OCI-LY7 (cell line): ENCODE data around the gene MRPL19. TPM values are rescaled to one million over a fixed set of nuclear protein-coding genes. Genes with fewer than 3 reads are reported as not detected.

Experiments used
- BruUV-seq: library from RNA; stranded (reverse); fragments of 400-500 nt; replicated peaks from 2 replicates; lab custom pipeline; 2021; lab: Mats Ljungman, UMichigan
- CTCF ChIA-PET: fragments of 300-600 bp; sonication (Branson Sonifier 250); formaldehyde crosslinking; loops from one replicate; lab custom pipeline; 2022; ENCODE audit warnings: antibody characterized with exemption; ENCODE audit not compliant: unreplicated experiment; lab: Charles Lee
- POLR2A ChIA-PET: fragments of 300-600 bp; sonication (Branson Sonifier 250); formaldehyde crosslinking; loops from one replicate; lab custom pipeline; 2022; ENCODE audit warnings: antibody characterized with exemption; lab: Charles Lee
- DNase-seq: peaks from one replicate; pipeline ENCODE4 v3.0.0-alpha.2; 2015; ENCODE audit warnings: low spot score
- H2AFZ ChIP-seq: fragments of 200-600 bp; sonication (generic), shearing (Covaris generic); 2 replicates; pipeline ENCODE4 v1.6.1; 2014; ENCODE audit warnings: mild to moderate bottlenecking, antibody characterized with exemption, low read length, moderate library complexity
- H3K27ac ChIP-seq: fragments of 200-600 bp; sonication (generic); 2 replicates; pipeline ENCODE4 v1.5.1; 2014; ENCODE audit warnings: mixed run types, low read depth, mild to moderate bottlenecking, moderate library complexity, low read length, inconsistent platforms; ENCODE audit not compliant: poor library complexity, severe bottlenecking
- H3K36me3 ChIP-seq: fragments of 200-600 bp; sonication (generic); 2 replicates; pipeline ENCODE4 v1.6.1; 2014; ENCODE audit warnings: mild to moderate bottlenecking, antibody characterized with exemption, low read length, moderate library complexity, mixed read lengths; ENCODE audit not compliant: insufficient read depth
- H3K4me1 ChIP-seq: fragments of 200-600 bp; sonication (generic); 2 replicates; pipeline ENCODE4 v1.5.1; 2014; ENCODE audit warnings: mild to moderate bottlenecking, low read length; ENCODE audit not compliant: insufficient read depth, poor library complexity, severe bottlenecking
- H3K4me2 ChIP-seq: fragments of 200-600 bp; sonication (generic); 2 replicates; pipeline ENCODE4 v1.6.1; 2014; ENCODE audit warnings: mild to moderate bottlenecking, low read length
- H3K4me3 ChIP-seq: fragments of 200-600 bp; sonication (generic); 2 replicates; pipeline ENCODE4 v1.5.1; 2014; ENCODE audit warnings: mild to moderate bottlenecking, low read depth, low read length; ENCODE audit not compliant: poor library complexity, severe bottlenecking
- H3K79me2 ChIP-seq: fragments of 200-600 bp; sonication (generic); 2 replicates; pipeline ENCODE4 v1.6.1; 2016; ENCODE audit warnings: low read depth, mild to moderate bottlenecking, low read length, moderate library complexity, mixed read lengths; ENCODE audit not compliant: insufficient read depth
- H3K9me2 ChIP-seq: fragments of 200-600 bp; sonication (generic); 2 replicates; pipeline ENCODE4 v1.6.1; 2016; ENCODE audit warnings: mild to moderate bottlenecking, low read length, mixed read lengths; ENCODE audit not compliant: insufficient read depth
- H3K9me3 ChIP-seq: fragments of 200-600 bp; sonication (generic); 2 replicates; pipeline ENCODE4 v1.6.1; 2014; ENCODE audit warnings: mild to moderate bottlenecking, mixed run types, low read length, mixed read lengths
- H4K20me1 ChIP-seq: fragments of 200-600 bp; sonication (generic); 2 replicates; pipeline ENCODE4 v1.6.1; 2014; ENCODE audit warnings: mild to moderate bottlenecking, antibody characterized with exemption, low read length, moderate library complexity, mixed read lengths; ENCODE audit not compliant: insufficient read depth
- CTCF ChIP-seq: fragments of 200-600 bp; sonication (generic); conservative IDR thresholded peaks from 2 replicates; pipeline ENCODE4 v1.5.1; 2014; ENCODE audit warnings: mild to moderate bottlenecking, antibody characterized with exemption, low read length, moderate library complexity, mixed read lengths
- EZH2phosphoT487 ChIP-seq: fragments of 200-600 bp; sonication (generic); IDR thresholded peaks from 2 replicates; pipeline ENCODE4 v1.6.1; 2018; ENCODE audit warnings: low read depth, borderline replicate concordance, mild to moderate bottlenecking, mixed run types, antibody characterized with exemption, low read length, moderate library complexity, mixed read lengths
- intact Hi-C: fragments of 100-400 bp; cut with micrococcal nuclease; formaldehyde crosslinking; loops from one replicate; pipeline ENCODE4 v1.10.0; 2022; ENCODE audit not compliant: unreplicated experiment
- total RNA-seq, 2 experiments: library from RNA; depleted of rRNA in 1 of 2; stranded (reverse); fragments of >200 nt in 1 of 2; shearing (Covaris generic) in 1 of 2; gene quantifications; 2 replicates each; pipeline ENCODE4 v1.2.3, GENCODE V29; 2014 to 2022

The MRPL19 gene
- total RNA-seq, 2 experiments from 2014 or later, result 42.6 to 52.7 TPM

GRCh38 chr2:75675908-75676307 is 29.3 kb downstream of the MRPL19 start:
- intact Hi-C loops, result no loop called here
- Histone ChIP-seq H3K9me3 (no peaks in the 10 kb centered on the region), H3K79me2 (no peaks in the 10 kb centered on the region), H3K9me2 (no peaks in the 10 kb centered on the region), H4K20me1 (no peaks in the 10 kb centered on the region), H3K4me3 (no peak overlapping the region), H3K4me1 (no peaks in the 10 kb centered on the region), H3K36me3 (peaks cover 76% of the 10 kb centered on the region), H3K4me2 (no peak overlapping the region), H3K27ac (no peak overlapping the region), H2AFZ (no peak overlapping the region)
- CTCF ChIA-PET, result no interaction called here
- POLR2A ChIA-PET, result no interaction called here
- TF ChIP-seq EZH2phosphoT487 (no peak), CTCF (no peak)
- BruUV-seq, result no TSS peak
- no peak for DNase-seq

GRCh38 chr2:75676464-75676863 is 29.9 kb downstream of the MRPL19 start:
- Histone ChIP-seq H3K36me3 (peaks cover 76% of the 10 kb centered on the region), H3K4me1 (no peaks in the 10 kb centered on the region), H2AFZ (no peak overlapping the region), H3K79me2 (no peaks in the 10 kb centered on the region), H4K20me1 (no peaks in the 10 kb centered on the region), H3K4me2 (no peak overlapping the region), H3K4me3 (no peak overlapping the region), H3K9me2 (no peaks in the 10 kb centered on the region), H3K9me3 (no peaks in the 10 kb centered on the region), H3K27ac (no peak overlapping the region)
- POLR2A ChIA-PET, result no interaction called here
- CTCF ChIA-PET, result no interaction called here
- no peak for DNase-seq
- intact Hi-C loops, result no loop called here
- BruUV-seq, result no TSS peak
- TF ChIP-seq CTCF (no peak), EZH2phosphoT487 (no peak)

- Histone ChIP-seq H3K4me1 (no peaks in the 10 kb centered on the region), H3K4me2 (no peak overlapping the region), H3K9me2 (no peaks in the 10 kb centered on the region), H3K79me2 (no peaks in the 10 kb centered on the region), H3K36me3 (peaks cover 62% of the 10 kb centered on the region), H2AFZ (no peak overlapping the region), H3K27ac (no peak overlapping the region), H4K20me1 (no peaks in the 10 kb centered on the region), H3K4me3 (no peak overlapping the region), H3K9me3 (no peaks in the 10 kb centered on the region)
- no TSS peak for BruUV-seq
- TF ChIP-seq CTCF (no peak), EZH2phosphoT487 (no peak)
- no peak for DNase-seq
- intact Hi-C loops, result no loop called here
- ChIA-PET POLR2A (interaction anchor here (0.5 to 0.6 kb wide), 2 partner anchors 39 to 1029 kb away, joined by 3 read pairs; no protein-coding TSS in a partner anchor), CTCF (no interaction called here)
These were observed 33.0 kb downstream of the MRPL19 start for GRCh38 chr2:75679556-75679955.
